CD4-positive, alpha-beta memory T cell (primary cell): ENCODE results near the gene PBRM1. TPM values are rescaled to one million over a fixed set of nuclear protein-coding genes. Genes with fewer than 3 reads are reported as not detected.

Experiments
- CTCF ChIA-PET: fragments of 350-600 bp; sonication (Branson Sonifier 250); formaldehyde crosslinking; loops from one replicate; lab custom pipeline; 2021; ENCODE audit warnings: inconsistent platforms; ENCODE audit not compliant: partially characterized antibody; lab: Charles Lee
- POLR2A ChIA-PET: fragments of 350-600 bp; sonication (Branson Sonifier 250); formaldehyde crosslinking; loops from one replicate; lab custom pipeline; 2021; ENCODE audit not compliant: partially characterized antibody; lab: Charles Lee
- DNase-seq, 5 donors: peaks; one replicate each; pipeline versions ENCODE4 v3.0.0 to v3.0.0-alpha.2; 2020 to 2022; ENCODE audit warnings: mixed read lengths in 1 of 5
- H3K27ac ChIP-seq: one replicate; pipeline ENCODE4 v1.7.0; 2013; ENCODE audit warnings: low read depth, low read length
- H3K27me3 ChIP-seq: 2 replicates; pipeline ENCODE4 v1.7.0; 2013; ENCODE audit warnings: mild to moderate bottlenecking, low read length, moderate library complexity; ENCODE audit not compliant: insufficient read depth
- H3K36me3 ChIP-seq: 2 replicates; pipeline ENCODE4 v1.7.0; 2013; ENCODE audit warnings: mild to moderate bottlenecking, low read length, moderate library complexity; ENCODE audit not compliant: insufficient read depth
- H3K4me1 ChIP-seq: 2 replicates; pipeline ENCODE4 v1.7.0; 2013; ENCODE audit warnings: mild to moderate bottlenecking, low read length, moderate library complexity; ENCODE audit not compliant: insufficient read depth
- H3K4me3 ChIP-seq, 2 donors: one replicate each; pipeline ENCODE4 v1.7.0; 2013; ENCODE audit warnings: low read length in 2 of 2, mild to moderate bottlenecking in 1 of 2
- H3K9me3 ChIP-seq, 2 donors: one replicate each; pipeline ENCODE4 v1.7.0; 2013; ENCODE audit warnings: low read length in 2 of 2, control low read depth in 1 of 2; ENCODE audit not compliant: control insufficient read depth in 1 of 2
- H3K27ac Mint-ChIP-seq, 7 donors: one replicate each; pipeline ENCODE4 v1.8.0; 2020 to 2021; ENCODE audit warnings: mixed read lengths in 7 of 7, mild to moderate bottlenecking in 6 of 7, inconsistent platforms in 3 of 7, moderate library complexity in 3 of 7
- H3K27me3 Mint-ChIP-seq, 2 donors: one replicate each; pipeline ENCODE4 v1.8.0; 2020 to 2021; ENCODE audit warnings: mixed read lengths in 2 of 2
- H3K36me3 Mint-ChIP-seq, 2 donors: one replicate each; pipeline ENCODE4 v1.8.0; 2020 to 2021; ENCODE audit warnings: mixed read lengths in 2 of 2, inconsistent platforms in 1 of 2, mild to moderate bottlenecking in 1 of 2
- H3K4me1 Mint-ChIP-seq, 4 donors: one replicate each; pipeline ENCODE4 v1.8.0; 2020 to 2021; ENCODE audit warnings: mixed read lengths in 4 of 4, mild to moderate bottlenecking in 1 of 4
- H3K4me3 Mint-ChIP-seq, 8 donors: one replicate each; pipeline ENCODE4 v1.8.0; 2020 to 2021; ENCODE audit warnings: mixed read lengths in 8 of 8, mild to moderate bottlenecking in 7 of 8, moderate library complexity in 6 of 8, inconsistent platforms in 3 of 8
- H3K9me3 Mint-ChIP-seq, 8 donors: one replicate each; pipeline ENCODE4 v1.8.0; 2020 to 2021; ENCODE audit warnings: mixed read lengths in 8 of 8, mild to moderate bottlenecking in 5 of 8, inconsistent platforms in 3 of 8, moderate library complexity in 1 of 8
- intact Hi-C: fragments of 100-400 bp; cut with micrococcal nuclease; formaldehyde crosslinking; loops from one replicate; pipeline ENCODE4 v1.15.1; 2023
- polyA plus RNA-seq, 2 donors: library from polyadenylated mRNA; unstranded; fragments of 300-500 nt; fragmentation: Illumina TruSeq; gene quantifications; one replicate each; pipeline ENCODE4 v1.2.3, GENCODE V29; 2021
- total RNA-seq, 2 experiments: library from RNA; stranded (reverse); gene quantifications; one replicate each; pipeline ENCODE4 v1.2.3, GENCODE V29; 2021

The PBRM1 gene
- total and polyA plus RNA-seq, 4 experiments from 2014 or later: 67.9 to 91.6 (median 76.3) TPM

GRCh38 chr3:52520141-52520667, 165.5 kb downstream of the PBRM1 start:
- Histone ChIP-seq H3K9me3 (no peaks in the 10 kb centered on the region), H3K36me3 (no peaks in the 10 kb centered on the region), H3K27ac (no peak overlapping the region), H3K4me1 (no peaks in the 10 kb centered on the region), H3K4me3 (no peak overlapping the region), H3K27me3 (no peaks in the 10 kb centered on the region)
- Mint-ChIP-seq H3K9me3 (no peaks in the 10 kb centered on the region), H3K27ac (no peak overlapping the region), H3K36me3 (no peaks in the 10 kb centered on the region), H3K4me3 (no peak overlapping the region), H3K27me3 (no peaks in the 10 kb centered on the region), H3K4me1 (no peaks in the 10 kb centered on the region)
- intact Hi-C loops: no loop called here
- POLR2A ChIA-PET: no interaction called here
- CTCF ChIA-PET: no interaction called here
- peak in 1 of 5 donors; percentile 13 for DNase-seq

GRCh38 chr3:52519445-52520140, 166.1 kb downstream of the PBRM1 start:
- H3K4me1 Mint-ChIP-seq: no peaks in the 10 kb centered on the region

GRCh38 chr3:52518723-52519444, 166.8 kb downstream of the PBRM1 start:
- no peak overlapping the region for H3K27ac ChIP-seq
- ChIA-PET POLR2A (no interaction called here), CTCF (no interaction called here)
- H3K4me1 ChIP-seq: no peaks in the 10 kb centered on the region
- Mint-ChIP-seq H3K4me1 (no peaks in the 10 kb centered on the region), H3K36me3 (no peaks in the 10 kb centered on the region), H3K27me3 (no peaks in the 10 kb centered on the region), H3K27ac (no peak overlapping the region), H3K4me3 (no peak overlapping the region), H3K9me3 (no peaks in the 10 kb centered on the region)
- no peak overlapping the region for H3K4me3 ChIP-seq
- peak in 1 of 5 donors; percentile 10 for DNase-seq
- H3K36me3 ChIP-seq: no peaks in the 10 kb centered on the region
- H3K9me3 ChIP-seq: no peaks in the 10 kb centered on the region
- intact Hi-C loops: no loop called here
- H3K27me3 ChIP-seq: no peaks in the 10 kb centered on the region

More at GRCh38 chr3:52519445-52520140, 166.1 kb downstream of the PBRM1 start:
- H3K4me3 ChIP-seq: no peak overlapping the region
- no peaks in the 10 kb centered on the region for H3K9me3 ChIP-seq
- no peaks in the 10 kb centered on the region for H3K9me3 Mint-ChIP-seq
- peak in 1 of 5 donors; percentile 22 for DNase-seq
- no peaks in the 10 kb centered on the region for H3K36me3 Mint-ChIP-seq
- no peaks in the 10 kb centered on the region for H3K4me1 ChIP-seq
- H3K4me3 Mint-ChIP-seq: no peak overlapping the region
- POLR2A ChIA-PET: no interaction called here
- H3K36me3 ChIP-seq: no peaks in the 10 kb centered on the region
- H3K27ac Mint-ChIP-seq: no peak overlapping the region
- H3K27me3 ChIP-seq: no peaks in the 10 kb centered on the region
- intact Hi-C loops: no loop called here
- no peaks in the 10 kb centered on the region for H3K27me3 Mint-ChIP-seq
- CTCF ChIA-PET: no interaction called here
- no peak overlapping the region for H3K27ac ChIP-seq

- Histone ChIP-seq H3K4me3 (no peak overlapping the region), H3K9me3 (no peaks in the 10 kb centered on the region), H3K27me3 (no peaks in the 10 kb centered on the region), H3K4me1 (no peaks in the 10 kb centered on the region), H3K27ac (no peak overlapping the region), H3K36me3 (no peaks in the 10 kb centered on the region)
- POLR2A ChIA-PET: no interaction called here
- Mint-ChIP-seq H3K27me3 (no peaks in the 10 kb centered on the region), H3K36me3 (no peaks in the 10 kb centered on the region), H3K9me3 (no peaks in the 10 kb centered on the region), H3K4me1 (no peaks in the 10 kb centered on the region), H3K4me3 (no peak overlapping the region), H3K27ac (no peak overlapping the region)
- intact Hi-C loops: no loop called here
- peak in 1 of 5 donors; percentile 37 for DNase-seq
- CTCF ChIA-PET: no interaction called here
Observed at GRCh38 chr3:52517796-52518722, 167.7 kb downstream of the PBRM1 start.

- no peak overlapping the region for H3K4me3 ChIP-seq
- peak in 1 of 5 donors; percentile 30 for DNase-seq
- Mint-ChIP-seq H3K4me1 (no peaks in the 10 kb centered on the region), H3K27ac (no peak overlapping the region), H3K36me3 (no peaks in the 10 kb centered on the region), H3K4me3 (no peak overlapping the region), H3K9me3 (no peaks in the 10 kb centered on the region), H3K27me3 (no peaks in the 10 kb centered on the region)
- POLR2A ChIA-PET: no interaction called here
- no peaks in the 10 kb centered on the region for H3K36me3 ChIP-seq
- H3K4me1 ChIP-seq: no peaks in the 10 kb centered on the region
- CTCF ChIA-PET: no interaction called here
- H3K27me3 ChIP-seq: no peaks in the 10 kb centered on the region
- no peak overlapping the region for H3K27ac ChIP-seq
- intact Hi-C loops: no loop called here
- H3K9me3 ChIP-seq: no peaks in the 10 kb centered on the region
Observed at GRCh38 chr3:52516509-52517195, 169.1 kb downstream of the PBRM1 start.

GRCh38 chr3:52515192-52515591, 170.5 kb downstream of the PBRM1 start:
- no peaks in the 10 kb centered on the region for H3K4me1 ChIP-seq
- CTCF ChIA-PET: no interaction called here
- H3K4me3 ChIP-seq: no peak overlapping the region
- Mint-ChIP-seq H3K4me1 (no peaks in the 10 kb centered on the region), H3K27me3 (no peaks in the 10 kb centered on the region), H3K4me3 (no peak overlapping the region), H3K27ac (no peak overlapping the region), H3K36me3 (no peaks in the 10 kb centered on the region), H3K9me3 (no peaks in the 10 kb centered on the region)
- H3K9me3 ChIP-seq: no peaks in the 10 kb centered on the region
- no peak for DNase-seq
- no peaks in the 10 kb centered on the region for H3K36me3 ChIP-seq
- no peaks in the 10 kb centered on the region for H3K27me3 ChIP-seq
- H3K27ac ChIP-seq: no peak overlapping the region
- POLR2A ChIA-PET: no interaction called here
- intact Hi-C loops: no loop called here
